HG02623 (cell line): ENCODE data around the gene RNF169.
A peak's percentile ranks its signal among the peaks of the same experiment; 100 is the strongest.
"Not testable (repeated sequence)": the region's sequence is repeated elsewhere in the genome, so short reads cannot be mapped to it uniquely, and the experiment has no call there.

ENCODE experiments used
- ATAC-seq: cut with Tn5 transposase; IDR thresholded peaks from one replicate; pipeline ENCODE4 v1.9.1; 2021; ENCODE audit warnings: moderate library complexity; ENCODE audit not compliant: unreplicated experiment

Gene RNF169

DNA sequence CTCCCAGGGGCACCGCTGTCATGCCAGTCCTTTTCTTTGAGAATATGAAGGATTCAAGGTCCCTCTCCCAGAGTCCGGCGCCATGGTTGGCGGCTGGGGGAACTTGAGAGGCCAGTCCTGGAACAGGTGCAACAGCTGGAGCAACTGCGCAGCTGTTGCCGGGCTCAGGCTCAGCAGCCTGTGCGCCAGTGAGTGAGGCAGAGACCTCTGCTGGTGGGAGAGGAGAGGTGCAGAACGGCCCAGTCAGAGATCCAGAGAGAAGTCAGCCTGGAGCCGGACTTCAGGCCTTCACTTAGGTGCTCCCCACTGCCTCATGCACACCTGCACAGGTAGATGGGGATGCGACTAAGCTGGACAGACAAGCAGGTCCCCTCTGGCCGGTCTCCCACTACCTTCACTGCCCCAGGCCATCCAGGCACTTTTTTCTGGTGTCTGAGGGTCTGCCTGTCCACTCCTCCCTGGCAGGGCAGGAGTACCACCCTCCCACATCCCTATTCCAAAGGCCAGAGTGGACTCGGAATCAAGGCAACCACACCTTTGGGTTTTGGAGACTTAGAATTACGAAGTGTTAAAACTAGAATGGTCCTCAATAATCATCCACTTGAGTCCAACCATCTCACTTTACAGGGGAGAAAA lies 22.0 kb upstream of the RNF169 start:
- ATAC-seq = peak; percentile 84

DNA sequence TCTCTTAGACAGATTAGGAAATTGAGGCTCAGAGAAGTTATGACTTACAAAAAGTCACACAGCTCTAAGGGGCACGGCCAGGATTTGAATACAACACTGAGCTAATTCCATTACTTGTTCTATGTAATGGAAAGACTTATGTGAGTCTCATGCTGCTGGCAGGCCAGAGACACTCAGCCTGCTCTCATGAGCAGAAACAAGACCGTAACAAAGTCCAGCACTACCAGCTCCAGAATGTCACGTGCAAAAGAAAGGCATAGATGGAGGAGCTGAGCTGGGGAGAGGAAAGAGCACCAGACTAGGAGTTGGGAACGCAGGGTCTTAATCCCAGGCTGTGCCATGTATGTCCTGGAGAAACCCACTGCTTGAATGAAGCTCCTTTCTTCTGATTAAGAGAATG lies 19.3 kb upstream of the RNF169 start:
- ATAC-seq = no peak

DNA sequence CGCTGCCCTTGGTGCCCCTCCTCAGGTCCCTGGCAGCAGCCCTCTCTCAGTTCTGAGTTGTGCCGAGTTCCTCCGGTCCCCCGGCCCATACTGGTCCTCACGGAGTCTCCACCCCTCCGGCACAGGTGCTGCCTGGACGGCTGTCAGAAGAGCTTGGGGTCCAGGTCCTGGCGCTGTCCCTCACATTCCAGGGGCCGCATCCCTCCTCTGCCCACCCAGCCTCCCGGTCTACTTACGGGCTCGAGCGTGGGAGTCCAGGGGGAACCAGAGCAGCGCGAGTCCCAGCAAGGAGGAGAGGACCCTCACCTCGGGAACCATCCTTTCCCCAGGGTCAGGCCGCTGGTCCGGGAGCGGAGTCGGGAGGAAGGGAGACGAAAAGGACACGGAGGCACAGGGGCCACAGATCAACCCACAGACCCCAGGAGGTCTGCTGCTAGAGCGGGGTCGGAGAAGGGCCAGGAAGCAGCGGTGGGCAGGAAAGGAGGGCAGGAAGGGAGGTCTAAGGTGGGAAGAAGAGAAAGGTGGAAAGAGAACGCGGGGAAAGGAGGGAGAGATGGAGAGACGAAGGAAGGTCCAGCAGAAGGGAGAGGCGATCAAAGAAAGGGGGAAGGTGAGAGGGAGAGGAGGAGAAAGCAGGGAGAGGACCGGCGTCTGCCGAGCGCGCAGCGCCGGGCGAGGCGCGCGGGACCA lies 17.9 kb upstream of the RNF169 start:
- ATAC-seq = no peak

DNA sequence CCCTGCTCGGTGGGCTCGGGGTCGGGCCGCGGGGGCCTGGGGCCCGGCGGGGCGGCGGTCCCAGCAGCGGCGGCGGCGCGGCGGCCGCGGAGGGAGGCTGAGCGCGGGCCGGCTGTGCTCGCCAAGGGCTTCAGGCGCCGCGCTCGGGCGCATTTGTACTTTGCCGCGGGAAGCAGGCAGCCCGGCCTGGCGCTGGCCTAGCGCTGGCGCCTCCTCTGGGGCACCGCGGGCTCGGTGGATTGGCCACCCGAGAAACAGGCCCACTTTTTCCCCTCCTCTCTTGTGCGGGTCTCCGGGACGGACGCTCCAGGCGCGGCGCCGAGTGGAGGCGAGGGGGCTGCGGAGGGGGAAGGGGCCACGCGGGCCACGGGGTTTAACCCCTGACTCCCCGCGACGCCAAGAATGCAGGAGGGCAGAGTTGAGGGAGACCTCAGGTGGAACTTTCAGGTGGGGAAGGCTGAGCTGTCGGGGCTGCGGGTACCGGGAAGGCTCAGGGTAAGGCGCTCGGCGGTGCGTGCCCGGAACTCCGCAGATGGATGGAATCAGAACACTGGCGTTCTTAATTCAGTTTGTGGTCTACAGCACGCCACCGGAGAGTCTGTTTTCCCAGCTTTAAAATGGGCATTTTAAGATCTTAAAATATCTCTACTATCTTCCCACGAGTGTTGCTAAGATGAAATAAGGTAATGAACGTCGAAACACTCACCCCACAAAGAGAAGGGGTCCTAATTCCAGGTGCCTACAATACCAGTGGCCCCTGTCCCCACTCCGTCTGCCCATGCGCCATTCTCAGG lies 17.2 kb upstream of the RNF169 start, which contains the start of gene CHRDL2:
Gene CHRDL2, minus strand, starts transcription at position 126 of the 794 bp plus-strand sequence. CDS start 538 bp downstream, outside the sequence.
- ATAC-seq = no peak

DNA sequence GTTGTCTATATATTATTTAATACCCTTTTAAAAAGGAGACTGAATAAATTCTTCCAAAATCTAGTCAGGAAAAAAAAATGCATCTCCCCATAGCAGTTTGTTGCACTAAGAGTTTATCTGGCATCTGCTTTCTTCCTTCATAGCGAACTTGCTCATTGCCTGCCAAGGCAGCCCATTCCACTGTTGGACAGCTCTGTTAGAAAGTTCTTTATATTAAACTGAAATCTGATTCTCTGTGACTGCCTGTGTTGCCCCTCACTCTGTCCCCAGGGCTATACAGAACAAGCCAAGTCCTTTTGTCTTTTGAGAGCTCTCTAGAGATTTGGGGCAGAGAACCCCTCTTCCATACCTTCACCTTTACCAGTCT lies 14.1 kb upstream of the RNF169 start:
- ATAC-seq = no peak

DNA sequence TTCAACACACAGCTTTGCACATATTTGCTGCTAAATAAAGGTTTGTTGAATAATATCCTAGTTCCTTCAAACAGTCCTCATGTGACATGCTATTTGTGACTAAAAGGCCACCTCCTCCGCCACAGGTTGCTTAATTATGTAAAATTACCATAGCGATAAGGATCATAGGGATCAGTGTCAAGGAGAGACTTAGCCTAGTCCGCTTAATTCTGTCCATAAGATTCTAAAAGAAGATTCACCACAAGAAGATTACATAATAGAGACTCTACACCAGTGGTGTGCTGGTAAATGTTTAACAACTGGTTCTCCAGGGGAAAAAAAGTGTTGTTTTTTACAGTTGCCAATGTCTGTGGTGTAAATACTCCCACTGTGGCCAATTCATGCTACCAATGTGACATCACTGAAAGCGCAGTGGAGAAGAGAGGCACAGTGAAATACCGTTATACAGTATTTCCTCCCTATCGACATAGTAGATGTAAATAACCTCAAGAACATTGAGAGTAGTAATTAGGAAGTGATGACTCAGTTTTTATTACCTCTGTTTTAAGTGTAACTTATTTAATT lies 13.2 kb upstream of the RNF169 start:
- ATAC-seq = no peak

DNA sequence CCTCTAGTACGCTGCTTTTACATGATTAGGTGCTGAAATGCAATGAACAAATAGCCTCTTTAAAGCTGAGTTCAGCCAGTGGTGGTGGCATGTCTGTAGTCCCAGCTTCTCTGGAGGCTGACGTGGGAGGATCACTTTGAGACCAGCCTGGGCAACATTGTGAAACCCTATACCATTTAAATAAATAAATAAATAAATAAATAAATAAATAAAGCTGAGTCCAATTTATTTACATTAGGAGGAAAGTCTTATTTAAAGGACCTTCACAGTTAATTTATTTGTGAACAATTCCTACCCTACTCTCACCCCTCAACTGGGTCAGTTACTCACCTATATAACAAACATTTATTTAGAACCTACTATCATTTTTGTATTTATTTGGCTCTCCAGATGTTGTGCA lies 12.6 kb upstream of the RNF169 start:
- ATAC-seq = no peak

DNA sequence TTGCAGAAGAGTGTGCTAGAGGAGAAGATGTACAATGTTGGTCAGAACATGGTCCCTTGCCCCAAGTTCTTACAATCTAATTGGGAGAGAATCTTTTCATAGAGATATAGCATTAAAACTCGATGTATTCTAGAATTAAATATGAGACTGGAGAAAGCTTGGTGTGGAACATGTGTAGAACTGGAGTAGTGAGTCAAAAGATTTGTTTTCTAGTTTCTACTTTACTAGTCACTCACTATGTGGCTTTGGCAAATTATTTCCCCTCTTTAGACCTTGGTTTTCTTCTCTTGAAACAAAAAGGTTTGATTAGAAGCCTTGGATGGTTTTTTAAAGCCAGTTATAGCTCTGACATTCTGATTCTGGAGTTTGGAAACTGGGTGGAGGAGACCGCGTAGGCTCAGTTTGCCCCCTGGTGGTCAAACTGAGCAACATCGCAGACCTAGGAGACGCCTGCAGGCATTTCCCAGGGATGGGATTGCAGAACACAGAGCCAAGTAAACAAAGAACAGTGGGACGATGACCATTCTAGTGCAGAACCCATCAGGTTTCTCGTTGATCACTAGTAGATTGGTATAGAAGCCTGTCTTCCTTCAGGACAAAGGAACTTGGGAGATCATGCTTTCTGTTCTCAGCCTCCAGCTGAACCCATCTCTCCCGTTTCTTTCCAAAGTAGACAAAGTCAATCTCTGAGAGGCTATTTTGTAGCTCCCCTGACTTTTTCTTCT lies 8.9 kb upstream of the RNF169 start:
- ATAC-seq = no peak

DNA sequence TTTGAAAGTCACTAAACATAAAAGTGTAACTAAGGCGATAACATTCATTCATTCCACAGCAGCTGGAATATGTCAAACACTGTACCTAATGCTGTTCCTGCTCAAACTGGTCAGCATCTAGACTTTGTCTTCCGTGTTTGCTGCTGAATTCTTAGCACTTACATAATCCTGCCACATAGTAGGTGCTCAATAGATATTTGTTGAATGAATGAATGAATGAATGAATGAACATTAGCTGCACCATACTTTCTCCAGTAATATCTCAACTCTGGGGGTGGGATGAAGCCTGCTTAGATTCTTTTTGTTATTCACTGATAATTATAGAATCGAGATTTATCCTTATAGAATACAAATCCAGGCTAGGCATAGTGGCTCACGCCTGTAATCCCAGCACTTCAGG lies 6.6 kb upstream of the RNF169 start:
- ATAC-seq = no peak

DNA sequence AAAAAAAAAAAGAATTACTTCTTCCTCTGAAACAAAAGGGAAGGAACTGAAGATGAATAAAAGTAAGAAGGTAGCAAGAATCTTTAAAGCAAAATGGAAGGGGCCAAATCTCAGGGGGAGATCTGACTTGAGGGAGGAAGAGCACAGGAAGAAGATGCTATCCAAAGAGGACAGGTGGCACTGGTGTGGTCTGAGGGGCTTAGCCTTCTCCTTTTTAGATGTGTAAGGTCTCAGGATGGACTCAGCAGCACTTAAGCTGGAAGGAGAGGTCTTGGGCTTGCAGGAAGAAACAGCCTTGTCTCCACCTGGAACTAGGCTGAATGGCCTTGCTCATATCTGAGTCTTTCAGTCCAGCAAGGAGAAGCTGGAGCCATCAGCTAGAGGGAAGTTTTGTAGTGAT lies 5.0 kb upstream of the RNF169 start:
- no peak for ATAC-seq

DNA sequence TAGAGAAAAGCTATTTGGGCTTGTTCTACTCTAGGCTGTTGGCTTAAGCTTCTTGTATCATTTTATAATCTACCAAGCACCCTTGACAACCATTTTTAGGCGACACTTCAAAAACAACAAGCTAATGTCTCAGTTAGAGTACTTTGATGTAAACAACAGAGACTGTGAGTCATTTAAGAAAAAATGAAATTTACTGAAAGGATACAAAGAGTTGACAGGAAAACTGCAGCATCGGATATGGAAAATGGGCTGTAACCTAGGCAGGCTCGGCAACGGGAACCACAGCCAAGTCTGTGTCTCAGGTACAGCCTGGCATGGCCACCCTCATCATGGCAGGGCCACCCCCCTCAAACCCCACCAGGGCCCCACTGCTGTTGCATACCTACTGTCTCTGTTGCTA lies 4.4 kb upstream of the RNF169 start:
- no peak for ATAC-seq

DNA sequence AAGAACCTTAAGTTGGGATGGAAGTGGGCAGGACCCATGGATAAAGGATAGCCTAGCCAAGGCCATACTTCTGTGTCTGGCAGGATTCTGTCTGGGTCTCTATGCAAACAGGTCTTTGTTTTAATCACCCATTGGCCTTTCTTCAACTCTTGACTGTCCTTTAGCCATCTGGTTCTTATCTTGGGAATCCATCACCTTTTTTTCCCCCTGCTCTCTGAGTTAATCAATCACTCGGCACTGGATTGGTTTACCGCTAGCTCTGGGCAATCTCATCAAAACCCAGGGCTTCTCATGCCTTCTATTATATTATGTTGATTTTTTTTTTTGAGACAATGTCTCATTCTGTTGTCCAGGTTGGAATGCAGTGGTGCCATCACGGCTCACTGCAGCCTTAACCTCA lies 1.8 kb upstream of the RNF169 start:
- ATAC-seq = no peak

DNA sequence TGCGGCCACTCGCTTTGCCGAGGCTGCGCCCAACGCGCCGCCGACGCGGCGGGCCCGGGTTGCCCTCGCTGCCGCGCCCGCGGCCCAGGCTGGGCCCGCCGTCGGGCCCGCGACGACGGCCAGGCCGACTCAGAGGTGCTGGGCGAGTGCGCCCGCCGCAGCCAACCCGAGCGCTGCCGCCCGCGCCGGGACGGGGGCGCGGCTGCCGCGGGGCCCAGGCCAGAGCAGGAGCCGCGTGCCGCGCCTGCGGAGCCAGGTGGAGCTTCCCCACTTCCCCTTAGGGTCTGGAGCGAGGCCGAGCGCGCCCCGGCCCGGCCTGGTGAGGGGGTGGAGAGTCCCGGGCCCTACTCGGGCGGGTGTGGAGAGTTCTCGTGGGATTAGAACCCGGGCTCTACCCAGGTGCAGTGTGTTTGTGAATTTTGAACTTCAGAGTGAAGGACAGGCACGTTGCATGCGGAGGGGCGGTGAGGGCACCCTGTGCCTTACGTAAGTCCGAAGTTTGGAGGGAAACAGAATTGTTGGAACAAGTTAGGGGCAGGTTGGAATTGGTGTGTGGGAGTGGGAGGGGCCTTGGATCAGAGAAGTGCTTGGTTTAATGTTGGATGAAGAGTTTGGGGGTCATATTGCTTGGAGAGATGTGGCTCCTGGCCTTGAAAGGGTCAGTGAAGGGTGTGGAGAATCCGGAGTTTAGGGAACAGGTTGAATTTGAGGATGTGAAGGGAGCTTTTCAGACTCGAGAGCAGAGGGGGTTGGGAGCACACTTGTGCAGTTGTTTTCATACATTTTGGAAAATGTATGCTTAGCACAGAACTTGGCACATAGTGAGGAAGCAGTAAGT lies 697 bp downstream of the RNF169 start:
- peak; percentile 46 for ATAC-seq

DNA sequence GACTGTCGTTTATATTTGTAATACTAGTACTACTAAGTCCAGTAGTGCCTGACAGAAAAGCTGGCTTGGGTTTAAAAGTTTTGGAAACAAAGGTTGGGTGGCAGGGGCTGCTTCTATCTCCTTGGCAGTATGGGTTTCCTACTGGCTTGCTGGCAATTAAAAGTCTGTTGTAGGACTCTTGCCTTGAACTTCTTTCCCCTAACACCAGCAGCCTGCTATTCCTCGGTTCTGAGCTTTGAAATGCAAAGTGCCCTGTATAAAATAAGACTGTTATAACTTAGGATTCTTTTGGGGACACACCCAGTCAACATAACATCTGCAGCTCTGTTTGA lies 1.3 kb downstream of the RNF169 start:
- no peak for ATAC-seq

DNA sequence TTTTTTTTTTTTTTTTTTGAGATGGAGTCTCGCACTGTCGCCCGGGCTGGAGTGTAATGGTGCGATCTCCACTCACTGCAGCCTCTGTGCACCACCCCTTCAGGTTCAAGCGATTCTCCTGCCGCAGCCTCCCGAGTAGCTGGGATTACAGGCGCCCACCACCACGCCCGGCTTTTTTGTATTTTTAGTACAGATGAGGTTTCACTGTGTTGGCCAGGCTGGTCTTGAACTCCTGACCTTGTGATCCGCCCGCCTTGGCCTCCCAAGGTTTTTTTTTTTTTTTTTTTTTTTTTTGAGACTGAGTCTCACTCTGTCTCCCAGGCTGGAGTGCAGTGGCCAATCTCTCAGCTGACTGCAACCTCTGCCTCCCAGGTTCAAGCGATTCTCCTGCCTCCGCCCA lies 1.9 kb downstream of the RNF169 start:
- not testable (repeated sequence) for ATAC-seq

DNA sequence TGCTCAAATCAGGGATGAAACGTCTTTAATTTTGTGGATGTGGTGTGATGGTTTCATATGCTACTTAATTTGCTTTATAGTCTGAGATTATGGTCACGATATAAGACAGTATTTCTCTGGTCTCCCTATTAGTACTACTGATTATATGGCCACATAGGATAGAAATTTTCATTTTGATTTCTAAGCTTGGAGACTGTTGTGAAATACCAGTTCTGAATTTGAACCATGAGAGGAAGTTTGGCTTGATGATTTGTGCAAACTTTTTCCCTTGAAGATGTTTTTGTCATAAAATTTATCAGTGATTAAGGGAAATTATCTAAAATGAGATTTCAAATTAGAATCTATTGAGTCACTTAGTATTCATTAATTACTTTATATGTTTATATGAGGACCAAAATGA lies 2.7 kb downstream of the RNF169 start:
- no peak for ATAC-seq

DNA sequence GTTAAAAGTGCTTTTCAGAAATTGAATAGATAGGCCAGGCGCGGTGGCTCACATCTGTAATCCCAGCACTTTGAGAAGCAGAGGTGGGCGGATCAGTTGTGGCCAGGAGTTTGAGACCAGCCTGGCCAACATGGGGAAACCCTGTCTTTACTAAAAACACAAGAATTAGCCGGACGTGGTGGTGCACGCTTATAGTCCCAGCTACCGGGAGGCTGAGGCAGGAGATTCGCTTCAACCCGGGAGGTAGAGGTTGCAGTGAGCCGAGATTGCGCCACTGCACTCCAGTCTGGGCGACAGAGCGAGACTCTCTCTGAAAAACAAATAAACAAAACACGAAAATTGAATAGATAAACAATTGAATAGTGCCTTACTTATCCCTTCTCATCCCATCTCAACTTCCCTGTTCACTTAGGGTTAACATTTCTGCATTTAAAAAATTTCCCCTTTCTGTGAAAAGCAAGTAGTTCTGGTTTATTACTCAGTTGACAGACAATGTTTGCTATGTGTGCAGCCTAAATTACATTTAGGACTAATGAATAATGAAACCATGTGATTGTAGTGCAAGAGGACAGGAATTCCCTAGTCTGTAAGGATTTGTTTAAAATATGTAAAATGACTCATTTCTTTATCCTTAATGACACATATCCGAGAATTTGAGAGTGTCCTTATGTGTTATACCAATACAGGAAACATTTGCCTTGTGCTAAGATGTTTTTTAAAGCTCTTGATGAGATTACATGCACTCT lies 6.0 kb downstream of the RNF169 start:
- ATAC-seq = no peak

DNA sequence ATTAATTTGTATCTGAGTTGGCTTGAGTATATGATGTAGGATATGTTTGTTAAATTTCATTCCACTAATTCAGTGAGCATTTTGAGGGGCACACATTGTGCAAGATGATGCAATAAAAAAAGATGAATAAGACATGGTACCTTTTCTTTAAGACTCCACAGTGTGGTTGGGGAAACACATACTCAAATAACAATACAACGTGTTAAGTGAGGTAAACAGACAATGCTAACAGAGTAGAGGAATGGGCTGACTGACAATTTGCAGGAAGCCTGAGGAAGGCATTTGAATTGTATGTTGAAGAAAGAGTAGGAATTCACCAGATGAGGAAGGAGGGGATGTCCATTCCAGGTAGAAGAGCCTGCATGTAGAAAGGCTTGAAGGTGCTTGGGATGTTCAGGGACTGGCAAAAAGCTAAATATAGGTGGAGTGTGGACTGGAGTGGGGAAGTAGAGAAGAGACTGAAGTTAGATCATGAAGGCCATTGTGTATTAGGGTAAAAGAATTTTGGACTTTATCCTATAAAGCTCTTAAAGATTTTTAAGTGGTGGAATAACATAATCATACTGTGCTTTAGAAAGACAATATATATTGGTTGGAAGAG lies 6.8 kb downstream of the RNF169 start:
- no peak for ATAC-seq

DNA sequence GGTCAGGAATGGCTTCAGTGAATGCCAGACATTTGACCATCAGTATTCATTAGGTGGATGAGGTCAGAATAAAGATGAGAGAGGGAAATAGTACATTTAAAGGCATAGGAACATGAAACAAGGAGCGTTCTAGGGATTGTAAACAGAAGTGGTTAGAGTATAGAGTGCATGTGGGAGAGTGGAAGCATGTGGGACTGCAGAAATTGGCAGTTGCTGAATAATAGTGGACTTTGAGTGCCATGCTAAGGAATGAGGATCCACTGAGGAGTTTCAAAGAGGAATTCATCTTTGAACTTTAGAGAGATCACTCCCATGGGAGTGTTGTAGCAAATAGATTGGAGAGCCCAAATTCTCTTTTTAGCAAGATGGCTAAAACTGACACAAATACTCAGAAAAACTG lies 7.9 kb downstream of the RNF169 start:
- ATAC-seq = no peak
